Kidney epithelial cell (primary cell): ENCODE measurements around the gene SUSD5. TPM values are rescaled to one million over a fixed set of nuclear protein-coding genes. Genes with fewer than 3 reads are reported as not detected.

ENCODE experiments used
- DNase-seq: peaks from one replicate; pipeline ENCODE4 v3.0.0-alpha.2; 2010; ENCODE audit warnings: low read depth
- H3K27me3 ChIP-seq: 2 replicates; pipeline ENCODE4 v1.6.0; 2011; ENCODE audit warnings: low read length; ENCODE audit not compliant: control insufficient read depth, insufficient read depth
- H3K36me3 ChIP-seq: 2 replicates; pipeline ENCODE4 v1.5.1; 2011; ENCODE audit warnings: low read length; ENCODE audit not compliant: control insufficient read depth, insufficient read depth
- H3K4me3 ChIP-seq: 2 replicates; pipeline ENCODE4 v1.5.1; 2011; ENCODE audit warnings: low read depth, mild to moderate bottlenecking, control low read depth, low read length
- CTCF ChIP-seq: IDR thresholded peaks from 2 replicates; pipeline ENCODE4 v1.5.1; 2011; ENCODE audit warnings: mild to moderate bottlenecking, moderate library complexity, low read length, control low read depth, inconsistent platforms; ENCODE audit not compliant: insufficient read depth, poor library complexity, severe bottlenecking
- total RNA-seq: library from RNA; depleted of rRNA; stranded (reverse); fragments of >200 nt; gene quantifications from 2 replicates; pipeline ENCODE4 v1.2.3, GENCODE V29; 2015

The SUSD5 gene
- total RNA-seq, 1 donor from 2014 or later, result 2.0 TPM

GRCh38 chr3:33240261-33240660 is 21.7 kb upstream of the SUSD5 start:
- Histone ChIP-seq H3K27me3 (no peaks in the 10 kb centered on the region), H3K4me3 (no peak overlapping the region), H3K36me3 (no peaks in the 10 kb centered on the region)
- no peak for TF ChIP-seq CTCF
- DNase-seq, result no peak

GRCh38 chr3:33238923-33239322 is 20.3 kb upstream of the SUSD5 start:
- no peak for DNase-seq
- H3K4me3 ChIP-seq, result no peak overlapping the region
- TF ChIP-seq CTCF, result no peak
- no peaks in the 10 kb centered on the region for H3K36me3 ChIP-seq
- H3K27me3 ChIP-seq, result no peaks in the 10 kb centered on the region

GRCh38 chr3:33237439-33237838 is 18.8 kb upstream of the SUSD5 start:
- Histone ChIP-seq H3K4me3 (no peak overlapping the region), H3K27me3 (no peaks in the 10 kb centered on the region), H3K36me3 (no peaks in the 10 kb centered on the region)
- no peak for TF ChIP-seq CTCF
- no peak for DNase-seq

- no peak overlapping the region for H3K4me3 ChIP-seq
- no peak for DNase-seq
- no peak for TF ChIP-seq CTCF
- peaks cover 3% of the 10 kb centered on the region for H3K27me3 ChIP-seq
- H3K36me3 ChIP-seq, result no peaks in the 10 kb centered on the region
Measured at GRCh38 chr3:33236005-33236404, 17.4 kb upstream of the SUSD5 start.

GRCh38 chr3:33233884-33234283 is 15.3 kb upstream of the SUSD5 start:
- Histone ChIP-seq H3K36me3 (no peaks in the 10 kb centered on the region), H3K27me3 (peaks cover 3% of the 10 kb centered on the region), H3K4me3 (no peak overlapping the region)
- TF ChIP-seq CTCF, result no peak
- DNase-seq, result no peak

- no peak for TF ChIP-seq CTCF
- Histone ChIP-seq H3K27me3 (peaks cover 3% of the 10 kb centered on the region), H3K4me3 (no peak overlapping the region), H3K36me3 (no peaks in the 10 kb centered on the region)
- DNase-seq, result no peak
Measured at GRCh38 chr3:33231756-33232465, 13.3 kb upstream of the SUSD5 start.
